Neural cell (in vitro differentiated cells): ENCODE measurements around the gene ANKS1A. TPM values are rescaled to one million over a fixed set of nuclear protein-coding genes. Genes with fewer than 3 reads are reported as not detected.

ENCODE experiments used
- H2AFZ ChIP-seq: fragments of 200-600, 300-800 bp; sonication (generic), shearing (Covaris generic); 2 replicates; pipeline ENCODE4 v1.6.0; 2014; ENCODE audit warnings: low read depth, mild to moderate bottlenecking, antibody characterized with exemption, low read length, moderate library complexity
- H3F3A ChIP-seq: fragments of 200-600 bp; shearing (Covaris generic); 2 replicates; pipeline ENCODE4 v1.6.1; 2016; ENCODE audit warnings: mild to moderate bottlenecking, moderate library complexity, mixed read lengths, antibody characterized with exemption, low read length; ENCODE audit not compliant: insufficient read depth, poor library complexity, severe bottlenecking
- H3K27ac ChIP-seq: fragments of 200-600, 300-800 bp; sonication (generic), shearing (Covaris generic); 2 replicates; pipeline ENCODE4 v1.5.1; 2014; ENCODE audit warnings: mild to moderate bottlenecking, low read length, moderate library complexity
- H3K27me3 ChIP-seq: fragments of 300-800, 200-600 bp; sonication (generic), shearing (Covaris generic); 2 replicates; pipeline ENCODE4 v1.6.0; 2014; ENCODE audit warnings: mild to moderate bottlenecking, low read depth, low read length, moderate library complexity; ENCODE audit not compliant: insufficient read depth
- H3K36me3 ChIP-seq: fragments of 300-800, 200-600 bp; sonication (generic), shearing (Covaris generic); 2 replicates; pipeline ENCODE4 v1.5.1; 2014; ENCODE audit warnings: mild to moderate bottlenecking, antibody characterized with exemption, low read length, moderate library complexity; ENCODE audit not compliant: insufficient read depth
- H3K4me2 ChIP-seq: fragments of 300-800, 200-600 bp; sonication (generic), shearing (Covaris generic); 2 replicates; pipeline ENCODE4 v1.6.0; 2014; ENCODE audit warnings: mild to moderate bottlenecking, low read length
- H3K4me3 ChIP-seq: fragments of 300-800, 200-600 bp; sonication (generic), shearing (Covaris generic); 2 replicates; pipeline ENCODE4 v1.5.1; 2014; ENCODE audit warnings: mild to moderate bottlenecking, low read length, moderate library complexity
- H3K79me2 ChIP-seq: fragments of 200-600 bp; shearing (Covaris generic); replicated peaks from 2 replicates; pipeline ENCODE4 v1.6.0; 2014; ENCODE audit warnings: mild to moderate bottlenecking, low read length, moderate library complexity; ENCODE audit not compliant: insufficient read depth
- H3K9ac ChIP-seq: fragments of 300-800, 200-600 bp; sonication (generic), shearing (Covaris generic); 2 replicates; pipeline ENCODE4 v1.6.1; 2016; ENCODE audit warnings: mild to moderate bottlenecking, low read length, mixed read lengths
- H3K9me2 ChIP-seq: fragments of 200-600 bp; shearing (Covaris generic); 2 replicates; pipeline ENCODE4 v1.6.1; 2016; ENCODE audit warnings: mild to moderate bottlenecking, low read length, mixed read lengths; ENCODE audit not compliant: insufficient read depth
- H3K9me3 ChIP-seq: fragments of 200-600, 300-800 bp; sonication (generic), shearing (Covaris generic); 2 replicates; pipeline ENCODE4 v1.6.1; 2016; ENCODE audit warnings: mild to moderate bottlenecking, mixed run types, low read length, moderate library complexity, mixed read lengths
- H4K20me1 ChIP-seq: fragments of 200-600 bp; shearing (Covaris generic); 2 replicates; pipeline ENCODE4 v1.6.1; 2016; ENCODE audit warnings: mild to moderate bottlenecking, mixed run types; ENCODE audit not compliant: insufficient read depth
- EP300 ChIP-seq: fragments of 450-650 bp; conservative IDR thresholded peaks from 2 replicates; pipeline ENCODE4 v1.6.1; 2014; ENCODE audit warnings: antibody characterized with exemption, mild to moderate bottlenecking, moderate library complexity; ENCODE audit not compliant: poor library complexity, severe bottlenecking
- EZH2 ChIP-seq: fragments of 200-600, 300-800 bp; shearing (Covaris generic), sonication (generic); IDR thresholded peaks from 2 replicates; pipeline ENCODE4 v1.6.1; 2014; ENCODE audit warnings: antibody characterized with exemption, low read length, borderline replicate concordance, mild to moderate bottlenecking; ENCODE audit not compliant: insufficient read depth, poor library complexity, severe bottlenecking
- MXI1 ChIP-seq: fragments of 450-650 bp; conservative IDR thresholded peaks from 2 replicates; pipeline ENCODE4 v1.6.1; 2014; ENCODE audit warnings: antibody characterized with exemption, mild to moderate bottlenecking; ENCODE audit not compliant: poor library complexity, severe bottlenecking
- POLR2AphosphoS5 ChIP-seq: IDR thresholded peaks from 2 replicates; pipeline ENCODE4 v1.6.1; 2012
- RAD21 ChIP-seq: fragments of 450-650 bp; conservative IDR thresholded peaks from 2 replicates; pipeline ENCODE4 v1.6.1; 2014; ENCODE audit warnings: antibody characterized with exemption, mild to moderate bottlenecking, moderate library complexity
- REST ChIP-seq: IDR thresholded peaks from 2 replicates; pipeline ENCODE4 v1.6.1; 2012; ENCODE audit warnings: borderline replicate concordance
- SMC3 ChIP-seq: fragments of 450-650 bp; conservative IDR thresholded peaks from 2 replicates; pipeline ENCODE4 v1.6.1; 2014; ENCODE audit warnings: antibody characterized with exemption, mild to moderate bottlenecking, moderate library complexity; ENCODE audit not compliant: poor library complexity
- TAF1 ChIP-seq: IDR thresholded peaks from 2 replicates; pipeline ENCODE4 v1.6.1; 2012; ENCODE audit warnings: low read depth
- polyA plus RNA-seq: library from polyadenylated mRNA; depleted of rRNA; stranded (reverse); fragments of >200 nt; gene quantifications from 2 replicates; pipeline ENCODE4 v1.2.3, GENCODE V29; 2014
- TF ChIP-seq, protein P1 (sequence below): fragments of 450-650 bp; IDR thresholded peaks from 2 replicates; pipeline ENCODE4 v1.5.1; 2014; ENCODE audit warnings: antibody characterized with exemption, mild to moderate bottlenecking, moderate library complexity; ENCODE audit not compliant: poor library complexity, severe bottlenecking

The ANKS1A gene
- polyA plus RNA-seq, 1 donor from 2014 or later = 22.6 TPM

DNA sequence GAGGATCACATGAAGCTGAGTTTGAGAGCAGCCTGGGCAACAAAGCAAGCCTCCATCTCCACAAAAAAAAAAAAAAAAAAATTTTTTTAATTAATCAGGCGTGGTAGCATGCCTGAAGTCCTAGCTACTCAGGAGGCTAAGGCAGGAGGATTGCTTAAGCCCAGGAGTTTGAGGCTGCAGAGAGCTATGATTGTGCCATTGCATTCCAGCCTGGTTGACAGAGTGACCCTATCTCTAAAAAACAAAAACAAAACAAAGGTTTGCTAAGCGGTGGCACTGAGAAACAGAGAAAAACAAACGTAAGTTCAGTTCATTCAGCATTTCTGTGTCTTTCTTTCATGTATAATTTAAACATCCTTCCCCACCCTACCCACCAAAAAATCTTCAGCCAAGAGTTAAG, 78.4 kb downstream of the ANKS1A start:
- no peaks in the 10 kb centered on the region for H3F3A ChIP-seq
- no peak overlapping the region for H3K9ac ChIP-seq
- no peaks in the 10 kb centered on the region for H3K79me2 ChIP-seq
- no peaks in the 10 kb centered on the region for H3K9me2 ChIP-seq
- H4K20me1 ChIP-seq = no peaks in the 10 kb centered on the region
- H2AFZ ChIP-seq = no peak overlapping the region
- H3K9me3 ChIP-seq = no peaks in the 10 kb centered on the region
- no peaks in the 10 kb centered on the region for H3K27me3 ChIP-seq
- no peak overlapping the region for H3K4me3 ChIP-seq
- H3K27ac ChIP-seq = no peak overlapping the region
- H3K4me2 ChIP-seq = no peak overlapping the region
- no peak for TF ChIP-seq REST
- TF ChIP-seq EP300 = no peak
- TF ChIP-seq, protein P1, sequence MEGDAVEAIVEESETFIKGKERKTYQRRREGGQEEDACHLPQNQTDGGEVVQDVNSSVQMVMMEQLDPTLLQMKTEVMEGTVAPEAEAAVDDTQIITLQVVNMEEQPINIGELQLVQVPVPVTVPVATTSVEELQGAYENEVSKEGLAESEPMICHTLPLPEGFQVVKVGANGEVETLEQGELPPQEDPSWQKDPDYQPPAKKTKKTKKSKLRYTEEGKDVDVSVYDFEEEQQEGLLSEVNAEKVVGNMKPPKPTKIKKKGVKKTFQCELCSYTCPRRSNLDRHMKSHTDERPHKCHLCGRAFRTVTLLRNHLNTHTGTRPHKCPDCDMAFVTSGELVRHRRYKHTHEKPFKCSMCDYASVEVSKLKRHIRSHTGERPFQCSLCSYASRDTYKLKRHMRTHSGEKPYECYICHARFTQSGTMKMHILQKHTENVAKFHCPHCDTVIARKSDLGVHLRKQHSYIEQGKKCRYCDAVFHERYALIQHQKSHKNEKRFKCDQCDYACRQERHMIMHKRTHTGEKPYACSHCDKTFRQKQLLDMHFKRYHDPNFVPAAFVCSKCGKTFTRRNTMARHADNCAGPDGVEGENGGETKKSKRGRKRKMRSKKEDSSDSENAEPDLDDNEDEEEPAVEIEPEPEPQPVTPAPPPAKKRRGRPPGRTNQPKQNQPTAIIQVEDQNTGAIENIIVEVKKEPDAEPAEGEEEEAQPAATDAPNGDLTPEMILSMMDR = no peak
- TF ChIP-seq EZH2 = no peak
- no peak for TF ChIP-seq SMC3
- TF ChIP-seq RAD21 = no peak
- TF ChIP-seq MXI1 = no peak
- TF ChIP-seq TAF1 = no peak
- no peak for TF ChIP-seq POLR2AphosphoS5
- no peaks in the 10 kb centered on the region for H3K36me3 ChIP-seq

GRCh38 chr6:34969662-34970265, 80.7 kb downstream of the ANKS1A start:
- TF ChIP-seq RAD21 (no peak), MXI1 (no peak), REST (no peak), EP300 (no peak)
- TF ChIP-seq, protein P1 = no peak
- Histone ChIP-seq H3K4me2 (no peak overlapping the region), H4K20me1 (no peaks in the 10 kb centered on the region), H3K9me3 (no peaks in the 10 kb centered on the region), H3K36me3 (no peaks in the 10 kb centered on the region), H3K27me3 (no peaks in the 10 kb centered on the region), H3F3A (no peaks in the 10 kb centered on the region), H3K9ac (no peak overlapping the region), H3K9me2 (no peaks in the 10 kb centered on the region), H3K4me3 (no peak overlapping the region), H3K27ac (no peak overlapping the region), H3K79me2 (no peaks in the 10 kb centered on the region), H2AFZ (no peak overlapping the region)
